Stomach (tissue), 9 donors: ENCODE results near the gene OTX2. TPM values are rescaled to one million over a fixed set of nuclear protein-coding genes. Genes with fewer than 3 reads are reported as not detected.

Source experiments
- DNase-seq, 2 donors: peaks; one replicate each; pipeline versions ENCODE4 v3.0.0 to v3.0.0-alpha.2; 2013 to 2019
- H3K27ac ChIP-seq, 5 donors: fragments of 200-600 bp in 4 of 5; sonication (generic) in 4 of 5; one replicate each; pipeline ENCODE4 v1.5.1; 2013 to 2019; ENCODE audit warnings: mild to moderate bottlenecking in 1 of 5, moderate library complexity in 1 of 5
- H3K27me3 ChIP-seq, 3 donors: fragments of 200-600 bp; sonication (generic); one replicate each; pipeline ENCODE4 v1.5.1; 2017 to 2019; ENCODE audit warnings: mixed run types in 1 of 3
- H3K36me3 ChIP-seq, 4 donors: fragments of 200-600 bp; sonication (generic); 1 replicate in 3 of 4; 2 replicates in 1 of 4; pipeline ENCODE4 v1.5.1; 2016 to 2019
- H3K4me1 ChIP-seq, 4 donors: fragments of 200-600 bp; sonication (generic); one replicate each; pipeline ENCODE4 v1.5.1; 2016 to 2019
- H3K4me3 ChIP-seq, 4 donors: fragments of 200-600 bp; sonication (generic) in 3 of 4; one replicate each; pipeline ENCODE4 v1.5.1; 2016 to 2019; ENCODE audit warnings: mild to moderate bottlenecking in 1 of 4
- H3K9me3 ChIP-seq, 4 donors: fragments of 200-600 bp; sonication (generic); one replicate each; pipeline ENCODE4 v1.5.1; 2016 to 2019
- CTCF ChIP-seq, 7 experiments: fragments of 450-650 bp in 4 of 7; fragments of 200-600 bp in 3 of 7; sonication (generic) in 3 of 7; IDR thresholded peaks; one replicate each; pipeline ENCODE4 v1.5.1; 2016 to 2019; ENCODE audit warnings: antibody characterized with exemption in 7 of 7, control low read depth in 2 of 7, mild to moderate bottlenecking in 1 of 7
- EP300 ChIP-seq: sonication (generic); formaldehyde crosslinking; IDR thresholded peaks from one replicate; pipeline ENCODE4 v1.6.1; 2017; ENCODE audit warnings: antibody characterized with exemption
- POLR2A ChIP-seq, 4 donors: fragments of 450-650 bp; IDR thresholded peaks; one replicate each; pipeline ENCODE4 v1.6.1; 2016; ENCODE audit warnings: antibody characterized with exemption in 4 of 4, control low read depth in 2 of 4, mild to moderate bottlenecking in 1 of 4, moderate library complexity in 1 of 4
- POLR2AphosphoS5 ChIP-seq, 3 donors: sonication (generic); formaldehyde crosslinking; IDR thresholded peaks; one replicate each; pipeline ENCODE4 v1.6.1; 2016; ENCODE audit warnings: antibody characterized with exemption in 3 of 3
- WGBS, 5 donors: extraction: QIAGEN DNeasy Blood & Tissue Kit in 3 of 5; methylation state at CpG; one replicate each; pipeline versions ENCODE4 v1.1.5 to v1.1.7; 2013 to 2018; 5-methylcytosine and 5-hydroxymethylcytosine counted together
- intact Hi-C: fragments of 100-400 bp; cut with DNase I; formaldehyde crosslinking; loops from one replicate; pipeline ENCODE4 v1.15.1; 2023; ENCODE audit warnings: low total_unique reads
- polyA plus RNA-seq, 3 donors: library from polyadenylated mRNA; stranded (reverse); fragments of 200-250 nt; gene quantifications; one replicate each; pipeline ENCODE4 v1.2.3, GENCODE V29; 2013
- total RNA-seq, 5 donors: library from RNA; depleted of rRNA; stranded (reverse); fragments of >200 nt; gene quantifications; one replicate each; pipeline versions ENCODE4 v1.1.0 to v1.2.3, GENCODE V29; 2014 to 2016
- donor health status: healthy with polysubstance abuse.
- donor health status: Bipolar disorder and iron deficiency.
- donor health status: healthy.

OTX2 gene
- total and polyA plus RNA-seq, 8 donors, result not detected

DNA sequence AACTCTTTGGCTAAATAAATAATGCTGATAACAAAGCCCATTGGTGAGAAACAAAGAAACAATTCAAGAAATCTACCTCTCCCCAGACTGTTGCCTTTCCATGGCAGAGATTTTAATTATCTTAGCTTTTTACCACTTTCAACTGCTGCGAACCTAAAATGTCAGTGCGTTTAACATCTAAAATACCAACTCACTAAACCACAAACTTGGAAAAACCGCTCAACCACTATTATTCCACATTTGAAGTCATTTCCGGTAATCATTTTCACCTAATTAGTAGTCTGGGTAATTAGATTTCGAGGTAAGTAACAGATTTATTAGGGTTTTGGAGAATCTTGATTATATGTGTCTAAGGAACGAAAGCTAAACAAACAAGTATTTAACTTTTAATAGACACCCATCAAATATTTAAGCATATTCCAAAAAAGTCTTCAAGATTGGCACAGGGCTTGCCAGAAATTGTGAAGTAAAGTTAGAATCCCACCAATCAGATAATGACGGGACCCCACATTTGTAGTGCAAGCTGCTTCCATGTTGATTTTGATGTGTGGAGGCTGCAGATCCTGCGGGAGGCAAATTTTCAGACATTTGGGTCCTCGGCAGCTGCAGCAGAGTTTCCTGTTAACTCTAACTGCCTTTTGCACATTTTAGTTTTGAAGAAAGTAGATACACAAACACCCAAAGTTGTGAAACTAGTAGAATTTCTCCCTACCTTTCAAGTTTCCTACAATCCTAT lies 4.1 kb downstream of the OTX2 start:
- DNase-seq, result no peak

DNA sequence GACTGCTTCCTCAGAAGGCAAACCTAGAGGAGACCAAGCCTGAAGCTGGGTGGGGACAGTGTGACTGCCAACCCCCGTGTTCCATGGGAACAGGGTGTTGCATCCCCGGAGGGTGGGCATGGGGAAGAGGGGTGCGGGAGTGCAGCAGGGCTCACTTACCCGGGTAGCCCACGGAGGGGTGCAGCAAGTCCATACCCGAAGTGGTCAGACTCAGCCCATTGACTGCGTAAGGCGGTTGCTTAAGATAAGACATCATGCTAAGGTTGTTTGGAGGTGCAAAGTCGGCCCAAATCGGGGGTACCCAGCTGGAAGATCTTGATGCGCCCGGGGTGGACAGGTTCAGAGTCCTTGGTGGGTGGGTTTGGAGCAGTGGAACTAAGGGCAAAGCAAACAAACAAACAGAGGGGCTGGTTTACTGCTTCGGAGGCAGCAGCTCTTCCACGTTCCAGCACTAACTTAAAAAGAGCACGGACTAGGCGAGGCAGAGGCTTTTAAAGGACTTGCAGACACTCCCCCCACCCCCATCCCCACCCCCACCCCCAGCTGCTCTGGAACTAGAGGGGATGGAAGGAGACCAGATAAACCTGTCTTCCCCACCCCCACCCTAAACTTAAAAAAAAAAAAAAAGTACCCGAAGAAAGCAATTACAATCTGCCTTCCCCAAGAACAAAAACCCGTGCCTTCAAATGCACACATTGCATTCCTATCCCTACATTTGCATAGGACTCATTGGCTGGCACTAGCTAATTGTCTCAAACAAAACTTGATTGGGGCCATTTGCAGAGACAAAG lies 4.9 kb downstream of the OTX2 start:
- H3K27ac ChIP-seq, result no peak overlapping the region
- H3K27me3 ChIP-seq, result peaks cover 48 to 100% (median 97%) of the 10 kb centered on the region in 3 donors
- peaks cover 4 to 26% (median 14%) of the 10 kb centered on the region in 4 donors for H3K4me1 ChIP-seq
- no peaks in the 10 kb centered on the region for H3K36me3 ChIP-seq
- no peak for DNase-seq
- WGBS, 5 donors, result 5 to 8% (median 7%) methylated on average over 17 to 18 of the region's 18 CpGs
- H3K4me3 ChIP-seq, result no peak overlapping the region
- intact Hi-C loops, result no loop called here
- peaks cover 0 to 23% (median 6%) of the 10 kb centered on the region in 4 donors for H3K9me3 ChIP-seq
- TF ChIP-seq EP300, result no peak
- no peak for TF ChIP-seq POLR2A (IDR thresholded peaks at IDR 0.05)
- no peak for TF ChIP-seq POLR2AphosphoS5 (IDR thresholded peaks at IDR 0.05)
- TF ChIP-seq CTCF (IDR thresholded peaks at IDR 0.05), result no peak

More for the DNA sequence above, 4.1 kb downstream of the OTX2 start:
- Histone ChIP-seq H3K27ac (no peak overlapping the region), H3K36me3 (no peaks in the 10 kb centered on the region), H3K27me3 (peaks cover 50 to 100% (median 99%) of the 10 kb centered on the region in 3 donors), H3K4me3 (no peak overlapping the region), H3K4me1 (peaks cover 4 to 27% (median 16%) of the 10 kb centered on the region in 4 donors), H3K9me3 (peaks cover 0 to 24% (median 6%) of the 10 kb centered on the region in 4 donors)
- WGBS, 5 donors, result 8 to 13% (median 12%) methylated on average over 9 of the region's 9 CpGs
- intact Hi-C loops, result no loop called here
- no peak for TF ChIP-seq EP300
- no peak for TF ChIP-seq POLR2AphosphoS5 (IDR thresholded peaks at IDR 0.05)
- TF ChIP-seq POLR2A (IDR thresholded peaks at IDR 0.05), result no peak
- no peak for TF ChIP-seq CTCF (IDR thresholded peaks at IDR 0.05)

DNA sequence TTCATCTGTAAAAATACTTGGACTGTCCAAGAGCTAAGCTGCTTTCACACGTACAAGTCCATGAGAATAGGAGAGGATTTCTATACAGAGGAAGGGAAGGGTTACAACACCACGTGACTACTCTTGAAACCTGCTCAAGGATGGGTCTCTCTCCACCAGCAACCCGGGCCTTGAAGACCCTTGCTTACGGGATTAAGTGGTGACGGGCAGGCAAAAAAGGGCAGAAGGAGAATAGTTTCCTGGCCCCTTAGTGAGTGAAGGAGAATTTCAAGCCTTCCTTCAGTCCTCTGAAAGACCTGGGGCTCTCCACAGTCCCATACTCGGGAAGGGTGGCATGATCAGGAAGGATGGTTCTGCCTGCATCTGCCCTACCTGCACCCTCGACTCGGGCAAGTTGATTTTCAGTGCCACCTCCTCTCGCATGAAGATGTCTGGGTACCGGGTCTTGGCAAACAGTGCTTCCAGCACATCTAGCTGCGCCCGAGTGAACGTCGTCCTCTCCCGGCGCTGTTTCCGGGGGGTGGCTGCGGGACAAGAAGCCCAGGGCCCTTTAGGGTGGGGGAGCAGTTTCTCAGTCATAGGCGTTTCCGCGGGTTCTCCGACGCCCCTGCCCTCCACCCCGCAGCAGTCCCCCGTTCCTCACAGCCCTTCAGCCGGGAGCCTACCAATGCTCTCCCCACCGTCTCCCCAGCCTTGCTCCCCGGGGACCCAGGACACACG lies 6.3 kb downstream of the OTX2 start:
- 8 to 14% (median 9%) methylated on average over 20 to 29 of the region's 29 CpGs for WGBS, 5 donors
- intact Hi-C loops, result no loop called here
- peaks cover 0 to 9% (median 2%) of the 10 kb centered on the region in 4 donors for H3K9me3 ChIP-seq
- no peak overlapping the region for H3K4me3 ChIP-seq
- no peaks in the 10 kb centered on the region for H3K36me3 ChIP-seq
- no peak overlapping the region for H3K27ac ChIP-seq
- DNase-seq, result no peak
- TF ChIP-seq EP300 (no peak), CTCF (IDR thresholded peaks at IDR 0.05) (no peak)
- peaks cover 2 to 19% (median 11%) of the 10 kb centered on the region in 4 donors for H3K4me1 ChIP-seq
- H3K27me3 ChIP-seq, result peaks cover 38 to 100% (median 95%) of the 10 kb centered on the region in 3 donors

DNA sequence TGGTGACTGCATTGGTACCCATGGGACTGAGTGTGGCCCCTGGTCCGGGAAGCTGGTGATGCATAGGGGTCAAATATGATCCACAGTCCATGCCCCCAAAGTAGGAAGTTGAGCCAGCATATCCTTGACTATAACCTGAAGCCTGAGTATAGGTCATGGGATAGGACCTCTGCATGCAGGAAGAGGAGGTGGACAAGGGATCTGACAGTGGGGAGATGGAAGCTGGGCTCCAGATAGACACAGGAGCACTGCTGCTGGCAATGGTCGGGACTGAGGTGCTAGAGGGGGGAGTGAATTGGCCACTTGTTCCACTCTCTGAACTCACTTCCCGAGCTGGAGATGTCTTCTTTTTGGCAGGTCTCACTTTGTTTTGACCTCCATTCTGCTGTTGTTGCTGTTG lies 8.4 kb downstream of the OTX2 start:
- intact Hi-C loops, result no loop called here

More for the DNA sequence above, 8.4 kb downstream of the OTX2 start:
- peaks cover 12 to 24% (median 20%) of the 10 kb centered on the region in 4 donors for H3K4me1 ChIP-seq
- no peak for DNase-seq
- peaks cover 0 to 3% (median 0%) of the 10 kb centered on the region in 4 donors for H3K9me3 ChIP-seq
- H3K36me3 ChIP-seq, result no peaks in the 10 kb centered on the region
- H3K27me3 ChIP-seq, result peaks cover 45 to 100% (median 95%) of the 10 kb centered on the region in 3 donors
- H3K4me3 ChIP-seq, result no peak overlapping the region
- TF ChIP-seq POLR2A (IDR thresholded peaks at IDR 0.05), result no peak
- no peak for TF ChIP-seq POLR2AphosphoS5 (IDR thresholded peaks at IDR 0.05)
- no peak for TF ChIP-seq EP300
- TF ChIP-seq CTCF (IDR thresholded peaks at IDR 0.05), result no peak
- 59 to 73% (median 67%) methylated on average over 3 of the region's 3 CpGs for WGBS, 5 donors
- H3K27ac ChIP-seq, result no peak overlapping the region
